Hematopoietic multipotent progenitor cell treated with erythropoietin and hydrocortisone succinate and interleukin-3 and kit ligand, for 15 days (in vitro differentiated cells): ENCODE results near the gene OCA2.
"Not testable (repeated sequence)": the region's sequence is repeated elsewhere in the genome, so short reads cannot be mapped to it uniquely, and the experiment has no call there.

Experiments used
- DNase-seq: peaks from one replicate; pipeline ENCODE4 v3.0.0-alpha.2; 2015; ENCODE audit warnings: low spot score

Gene OCA2

DNA sequence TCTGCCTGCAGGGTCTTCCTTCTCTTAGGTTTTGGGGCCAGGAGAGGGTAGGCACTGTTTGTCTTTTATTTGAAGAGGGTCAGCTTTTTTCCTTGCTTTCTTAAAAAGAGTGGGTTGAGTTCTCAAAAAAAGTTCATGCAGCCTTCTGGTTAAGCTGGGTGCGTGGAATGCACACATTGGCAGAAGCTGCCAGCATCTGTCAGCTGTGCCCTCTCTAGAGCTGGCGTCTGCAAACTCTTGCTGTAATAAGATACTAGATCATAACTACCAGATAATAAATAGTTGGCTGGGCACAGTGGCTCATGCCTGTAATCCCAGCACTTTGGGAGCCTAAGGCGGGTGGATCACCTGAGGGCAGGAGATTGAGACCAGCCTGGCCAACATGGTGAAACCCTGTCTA lies 373.4 kb downstream of the OCA2 start:
- no peak for DNase-seq

DNA sequence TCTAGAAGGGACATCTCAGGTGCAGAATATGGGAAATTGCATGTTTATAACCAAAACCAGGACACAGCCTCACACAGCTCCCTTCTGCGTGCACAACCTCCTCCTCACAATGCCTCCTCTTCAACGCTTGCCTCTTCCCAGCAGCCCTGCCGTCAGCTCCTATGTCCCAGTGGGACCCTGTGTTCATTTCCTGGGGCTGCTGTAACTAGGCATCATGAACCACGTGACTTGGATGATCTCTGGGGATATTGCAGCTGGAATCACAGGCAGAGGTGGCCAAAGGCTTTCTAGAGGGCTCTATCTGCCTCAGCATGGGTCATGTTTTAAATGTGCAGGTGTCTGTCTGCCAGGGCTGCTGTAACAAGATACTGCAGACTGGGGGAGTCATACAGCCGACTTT lies 375.3 kb downstream of the OCA2 start:
- no peak for DNase-seq

DNA sequence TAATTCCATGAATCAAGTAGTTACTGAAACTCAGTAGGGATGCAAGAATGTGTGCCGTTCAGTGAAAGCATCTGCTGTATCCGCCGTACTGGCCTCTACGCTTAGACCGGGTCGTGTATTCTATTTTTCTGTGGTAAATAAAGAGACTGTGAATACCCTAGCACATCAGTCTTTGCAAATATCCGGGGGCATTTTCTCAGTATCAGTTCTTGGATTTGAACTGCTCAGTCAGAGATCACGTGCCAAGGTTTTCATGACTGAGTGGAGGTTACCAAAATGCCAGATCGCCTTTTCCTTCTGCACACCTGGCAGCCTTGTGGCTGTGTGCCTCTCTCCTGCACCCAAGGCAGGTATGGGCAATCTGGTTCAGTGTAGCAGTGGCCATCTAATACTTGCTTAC lies 377.0 kb downstream of the OCA2 start:
- no peak for DNase-seq

DNA sequence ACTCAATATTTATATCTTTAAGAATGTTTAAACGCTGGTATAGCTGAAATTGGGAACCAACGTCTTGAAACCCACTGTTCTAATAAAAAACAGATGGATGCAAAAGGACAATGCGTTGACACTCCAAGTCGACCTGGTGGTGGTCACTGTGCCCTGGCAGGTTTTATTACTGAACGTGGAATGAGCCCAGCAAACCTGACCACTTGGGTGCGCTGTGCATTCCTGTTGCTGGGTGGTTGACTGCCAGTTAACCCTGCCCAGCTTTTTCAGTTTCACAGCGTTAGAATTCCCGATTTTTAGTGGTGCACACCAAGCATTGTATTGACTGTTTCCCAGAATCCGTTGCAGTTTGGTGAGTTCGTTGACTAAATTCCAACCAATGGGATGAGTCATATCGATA lies 384.4 kb downstream of the OCA2 start:
- no peak for DNase-seq

DNA sequence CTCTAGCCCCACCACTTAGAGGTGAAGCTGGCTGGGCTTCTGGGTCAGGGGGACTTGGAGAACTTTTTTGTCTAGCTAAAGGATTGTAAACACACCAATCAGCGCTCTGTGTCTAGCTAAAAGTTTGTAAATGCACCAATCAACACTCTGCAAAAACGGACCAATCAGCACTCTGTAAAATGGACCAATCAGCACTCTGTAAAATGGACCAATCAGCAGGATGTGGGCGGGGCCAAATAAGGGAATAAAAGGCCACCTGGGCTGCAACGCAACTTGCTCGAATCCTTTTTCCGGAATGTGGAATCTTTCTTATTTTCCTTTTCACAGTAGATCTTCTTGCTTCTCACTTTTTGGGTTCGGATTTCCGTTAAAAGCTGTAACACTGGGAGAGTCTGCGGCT lies 385.3 kb downstream of the OCA2 start:
- not testable (repeated sequence) for DNase-seq

DNA sequence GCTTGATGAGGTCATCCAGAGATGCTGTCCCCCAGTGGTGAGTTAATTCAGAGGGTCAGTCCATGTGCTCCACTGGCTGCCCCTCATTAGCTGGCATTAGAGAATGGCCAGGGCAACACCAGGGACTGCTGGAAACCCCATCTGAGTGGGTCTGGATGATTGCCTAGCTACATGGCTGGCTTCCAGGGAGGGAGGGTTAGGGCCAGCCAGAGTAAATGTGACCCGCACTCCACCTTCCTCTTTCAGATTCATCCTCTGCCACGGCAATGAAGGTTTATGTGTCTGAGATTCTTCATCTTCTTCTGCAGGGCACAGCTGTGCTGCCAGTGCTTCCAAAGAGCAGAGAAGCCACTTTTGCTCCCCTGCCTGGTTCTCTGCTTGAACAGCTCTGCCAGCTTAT lies 391.9 kb downstream of the OCA2 start:
- no peak for DNase-seq

DNA sequence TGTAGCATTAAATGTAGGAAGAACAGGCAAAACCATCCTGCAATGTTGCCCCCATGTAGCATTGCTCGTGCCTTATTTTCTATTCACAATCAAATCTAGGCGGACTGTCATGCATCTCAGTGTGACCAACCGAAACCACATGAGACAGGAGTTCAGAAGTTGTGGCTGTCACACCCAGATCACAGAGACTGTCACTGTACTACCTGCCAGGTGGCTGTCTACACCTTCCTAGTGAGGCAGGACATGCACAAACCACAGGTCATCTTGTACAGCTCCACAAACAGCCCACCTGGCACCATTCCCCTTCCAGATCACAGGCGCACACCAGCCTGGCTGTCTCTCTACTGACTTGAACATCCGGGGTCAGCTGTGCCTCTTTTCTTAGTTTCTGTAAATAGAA lies 392.8 kb downstream of the OCA2 start:
- DNase-seq: no peak

DNA sequence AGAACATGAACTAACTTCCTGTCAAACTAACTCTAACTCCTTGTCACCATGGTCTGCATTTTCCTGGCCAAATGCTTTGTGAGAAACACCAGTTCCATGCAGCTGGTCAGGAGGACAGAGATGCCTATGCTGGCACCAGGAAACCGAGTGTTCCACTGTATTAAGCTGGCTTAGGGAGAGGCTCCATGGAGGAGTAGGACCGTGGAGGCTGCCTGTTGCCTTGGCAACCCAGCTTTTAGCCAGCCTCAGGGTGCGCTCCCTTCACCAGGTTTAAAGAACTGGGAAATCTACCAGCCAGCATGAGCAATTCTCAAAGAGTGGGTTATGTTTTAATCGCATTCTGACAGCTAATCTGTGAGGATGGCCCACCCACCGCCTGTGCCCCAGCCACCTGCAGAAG lies 394.1 kb downstream of the OCA2 start:
- no peak for DNase-seq
